ENCODE measurements around the gene UAP1. TPM values are rescaled to one million over a fixed set of nuclear protein-coding genes. Genes with fewer than 3 reads are reported as not detected.

UAP1 gene
- total RNA-seq, 1 experiment from 2014 or later: 479 TPM

DNA sequence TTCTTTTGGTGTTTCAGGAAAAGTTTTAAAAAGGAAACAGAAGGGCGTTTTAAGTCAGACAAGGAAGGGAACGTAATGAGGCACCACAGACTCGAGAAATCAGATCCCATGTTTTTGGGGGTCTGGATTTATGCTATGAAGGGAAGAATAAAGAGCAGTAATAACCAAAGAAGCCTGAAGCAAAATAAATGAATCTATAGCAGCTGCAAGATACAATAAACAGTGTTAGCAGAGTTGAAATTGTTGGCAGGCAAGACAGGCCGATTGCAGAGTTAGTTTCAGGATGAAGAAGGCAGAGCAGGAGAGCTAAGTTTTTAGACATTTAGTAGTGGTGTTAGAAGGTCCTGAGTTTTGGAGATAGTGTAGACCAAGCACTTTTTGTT, 71.2 kb downstream of the UAP1 start:
- no peak for DNase-seq (ENCODE audit: unreplicated experiment)
- no peaks in the 10 kb centered on the region for H3K9me3 Mint-ChIP-seq (ENCODE audit: unreplicated experiment)
- TSS peak; percentile 12 for BruUV-seq (replicated peaks)
- intact Hi-C loops (cut with micrococcal nuclease): no loop called here
- POLR2A ChIA-PET: interaction anchor here (0.7 kb wide), 1 partner anchor 19 kb away, joined by 3 read pairs; no protein-coding TSS in a partner anchor
- TF ChIP-seq, protein P1, sequence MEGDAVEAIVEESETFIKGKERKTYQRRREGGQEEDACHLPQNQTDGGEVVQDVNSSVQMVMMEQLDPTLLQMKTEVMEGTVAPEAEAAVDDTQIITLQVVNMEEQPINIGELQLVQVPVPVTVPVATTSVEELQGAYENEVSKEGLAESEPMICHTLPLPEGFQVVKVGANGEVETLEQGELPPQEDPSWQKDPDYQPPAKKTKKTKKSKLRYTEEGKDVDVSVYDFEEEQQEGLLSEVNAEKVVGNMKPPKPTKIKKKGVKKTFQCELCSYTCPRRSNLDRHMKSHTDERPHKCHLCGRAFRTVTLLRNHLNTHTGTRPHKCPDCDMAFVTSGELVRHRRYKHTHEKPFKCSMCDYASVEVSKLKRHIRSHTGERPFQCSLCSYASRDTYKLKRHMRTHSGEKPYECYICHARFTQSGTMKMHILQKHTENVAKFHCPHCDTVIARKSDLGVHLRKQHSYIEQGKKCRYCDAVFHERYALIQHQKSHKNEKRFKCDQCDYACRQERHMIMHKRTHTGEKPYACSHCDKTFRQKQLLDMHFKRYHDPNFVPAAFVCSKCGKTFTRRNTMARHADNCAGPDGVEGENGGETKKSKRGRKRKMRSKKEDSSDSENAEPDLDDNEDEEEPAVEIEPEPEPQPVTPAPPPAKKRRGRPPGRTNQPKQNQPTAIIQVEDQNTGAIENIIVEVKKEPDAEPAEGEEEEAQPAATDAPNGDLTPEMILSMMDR (IDR thresholded peaks at IDR 0.05; ENCODE audit: unreplicated experiment): no peak
- no peak overlapping the region for H3K4me3 Mint-ChIP-seq (ENCODE audit: unreplicated experiment)
- peak overlapping the region; percentile 3 for H3K27ac Mint-ChIP-seq (ENCODE audit: low read depth, unreplicated experiment)
- H3K27me3 Mint-ChIP-seq (ENCODE audit: insufficient read depth, unreplicated experiment): no peaks in the 10 kb centered on the region
- CTCF ChIA-PET: interaction anchor here (0.7 to 10.4 kb wide), 6 partner anchors 19 to 883 kb away, joined by 3 to 82 read pairs (median 6); partner anchors contain the start of gene DUSP12
- peaks cover 15% of the 10 kb centered on the region for H3K4me1 Mint-ChIP-seq (ENCODE audit: insufficient read depth, unreplicated experiment)
- no peaks in the 10 kb centered on the region for H3K36me3 Mint-ChIP-seq (ENCODE audit: insufficient read depth, unreplicated experiment)

DNA sequence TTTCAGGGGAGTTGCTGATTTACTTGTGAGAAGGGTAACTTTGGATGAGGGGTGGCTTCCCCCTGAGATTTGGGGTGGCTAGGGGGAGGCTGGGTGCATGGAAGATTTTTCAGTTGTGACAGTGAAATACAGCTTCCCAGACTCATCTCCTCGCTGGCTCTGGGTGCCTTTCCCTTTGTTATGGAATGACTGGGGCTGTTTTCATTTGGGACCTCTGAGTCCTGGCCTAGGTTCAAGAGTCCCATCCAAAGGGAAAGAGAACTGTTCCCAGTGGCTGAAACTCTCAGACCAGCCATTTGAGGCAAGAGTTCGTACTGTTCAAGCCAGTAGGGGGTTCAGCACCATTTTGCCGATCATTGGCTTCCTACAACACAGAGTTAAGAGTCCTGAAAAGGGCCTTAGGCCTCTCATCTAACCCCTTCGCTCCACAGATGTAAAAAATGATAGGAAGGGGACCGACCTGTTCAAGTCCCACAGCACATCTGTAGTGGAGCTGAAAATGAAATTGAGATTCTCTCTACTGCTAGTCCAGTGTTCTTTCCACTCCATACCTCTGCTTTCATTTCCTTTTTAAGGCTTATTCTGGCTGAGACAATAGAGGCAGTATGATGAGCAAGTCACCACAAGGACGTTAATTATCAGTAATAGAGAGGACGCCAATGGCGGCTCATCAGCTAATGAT, 71.7 kb downstream of the UAP1 start:
- TF ChIP-seq, protein P1 (IDR thresholded peaks at IDR 0.05; ENCODE audit: unreplicated experiment): no peak
- H3K4me3 Mint-ChIP-seq (ENCODE audit: unreplicated experiment): no peak overlapping the region
- BruUV-seq (replicated peaks): no TSS peak
- ChIA-PET POLR2A (no interaction called here), CTCF (interaction anchor here (0.7 to 10.4 kb wide), 8 partner anchors 16 to 883 kb away, joined by 3 to 82 read pairs (median 4); partner anchors contain the start of gene DUSP12)
- intact Hi-C loops (cut with micrococcal nuclease): no loop called here
- no peaks in the 10 kb centered on the region for H3K27me3 Mint-ChIP-seq (ENCODE audit: insufficient read depth, unreplicated experiment)
- H3K9me3 Mint-ChIP-seq (ENCODE audit: unreplicated experiment): no peaks in the 10 kb centered on the region
- peaks cover 15% of the 10 kb centered on the region for H3K4me1 Mint-ChIP-seq (ENCODE audit: insufficient read depth, unreplicated experiment)
- H3K27ac Mint-ChIP-seq (ENCODE audit: low read depth, unreplicated experiment): no peak overlapping the region
- H3K36me3 Mint-ChIP-seq (ENCODE audit: insufficient read depth, unreplicated experiment): no peaks in the 10 kb centered on the region
- DNase-seq (ENCODE audit: unreplicated experiment): no peak

DNA sequence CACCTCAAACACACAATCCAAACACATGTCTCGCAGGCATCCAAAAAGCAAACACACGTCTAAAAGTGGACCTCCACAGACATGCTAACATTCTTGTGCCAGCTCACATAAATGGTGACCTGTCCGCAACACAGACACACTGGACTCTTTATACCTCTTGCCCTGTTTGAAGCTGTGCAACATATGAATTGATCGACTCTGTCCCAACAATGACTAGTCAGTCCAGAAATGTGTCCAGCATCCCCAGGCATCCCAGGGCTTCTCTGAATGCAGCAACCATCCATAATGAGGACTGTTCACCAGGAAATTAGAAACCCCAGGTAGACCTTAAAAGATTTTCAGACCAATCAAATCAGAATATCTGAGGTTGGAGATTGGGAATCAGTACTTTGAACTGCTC, 73.9 kb downstream of the UAP1 start:
- Mint-ChIP-seq H3K9me3 (ENCODE audit: unreplicated experiment) (no peaks in the 10 kb centered on the region), H3K27me3 (ENCODE audit: insufficient read depth, unreplicated experiment) (no peaks in the 10 kb centered on the region), H3K27ac (ENCODE audit: low read depth, unreplicated experiment) (no peak overlapping the region), H3K36me3 (ENCODE audit: insufficient read depth, unreplicated experiment) (no peaks in the 10 kb centered on the region), H3K4me3 (ENCODE audit: unreplicated experiment) (no peak overlapping the region), H3K4me1 (ENCODE audit: insufficient read depth, unreplicated experiment) (peaks cover 15% of the 10 kb centered on the region)
- no peak for DNase-seq (ENCODE audit: unreplicated experiment)
- TF ChIP-seq, protein P1 (IDR thresholded peaks at IDR 0.05; ENCODE audit: unreplicated experiment): no peak
- no TSS peak for BruUV-seq (replicated peaks)
- ChIA-PET CTCF (interaction anchor here (0.6 to 10.4 kb wide), 4 partner anchors 9 to 165 kb away, joined by 3 to 82 read pairs (median 4); no protein-coding TSS in a partner anchor), POLR2A (no interaction called here)
- intact Hi-C loops (cut with micrococcal nuclease): no loop called here

DNA sequence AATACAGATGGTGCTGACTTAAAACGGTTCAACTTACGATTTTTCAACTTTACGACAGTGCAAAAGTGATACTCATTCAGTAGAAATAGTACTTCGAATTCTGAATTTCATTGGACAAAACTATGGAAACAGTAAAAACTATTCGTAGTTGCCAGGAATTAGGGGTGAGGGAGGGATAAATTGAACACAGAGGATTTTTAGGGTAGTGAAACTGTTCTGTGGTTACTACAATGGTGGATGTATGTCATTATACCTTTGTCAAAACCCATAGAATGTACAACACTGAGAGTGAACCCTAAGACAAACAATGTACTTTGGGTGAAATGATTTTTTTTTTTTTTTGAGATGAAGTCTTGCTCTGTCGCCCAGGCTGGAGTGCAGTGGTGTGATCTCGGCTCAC, 78.2 kb downstream of the UAP1 start:
- TF ChIP-seq, protein P1 (IDR thresholded peaks at IDR 0.05; ENCODE audit: unreplicated experiment): no peak
- Mint-ChIP-seq H3K9me3 (ENCODE audit: unreplicated experiment) (no peaks in the 10 kb centered on the region), H3K4me3 (ENCODE audit: unreplicated experiment) (no peak overlapping the region), H3K36me3 (ENCODE audit: insufficient read depth, unreplicated experiment) (no peaks in the 10 kb centered on the region), H3K27ac (ENCODE audit: low read depth, unreplicated experiment) (no peak overlapping the region), H3K27me3 (ENCODE audit: insufficient read depth, unreplicated experiment) (no peaks in the 10 kb centered on the region), H3K4me1 (ENCODE audit: insufficient read depth, unreplicated experiment) (no peaks in the 10 kb centered on the region)
- CTCF ChIA-PET: interaction anchor here (0.8 kb wide), 1 partner anchor 13 kb away, joined by 3 read pairs; no protein-coding TSS in a partner anchor
- intact Hi-C loops (cut with micrococcal nuclease): no loop called here
- BruUV-seq (replicated peaks): no TSS peak
- no peak for DNase-seq (ENCODE audit: unreplicated experiment)
- POLR2A ChIA-PET: no interaction called here
